HL-60/S4 (cell line): ENCODE measurements around the gene LRRC37B.
"Not testable (repeated sequence)": the region's sequence is repeated elsewhere in the genome, so short reads cannot be mapped to it uniquely, and the experiment has no call there.

Experiments used
- in situ Hi-C: fragments of 300-500 bp; cut with MboI; formaldehyde crosslinking; loops from 2 replicates; pipeline ENCODE4 v1.14.3; 2022; ENCODE audit warnings: low sequenced_read_pairs

LRRC37B gene

DNA sequence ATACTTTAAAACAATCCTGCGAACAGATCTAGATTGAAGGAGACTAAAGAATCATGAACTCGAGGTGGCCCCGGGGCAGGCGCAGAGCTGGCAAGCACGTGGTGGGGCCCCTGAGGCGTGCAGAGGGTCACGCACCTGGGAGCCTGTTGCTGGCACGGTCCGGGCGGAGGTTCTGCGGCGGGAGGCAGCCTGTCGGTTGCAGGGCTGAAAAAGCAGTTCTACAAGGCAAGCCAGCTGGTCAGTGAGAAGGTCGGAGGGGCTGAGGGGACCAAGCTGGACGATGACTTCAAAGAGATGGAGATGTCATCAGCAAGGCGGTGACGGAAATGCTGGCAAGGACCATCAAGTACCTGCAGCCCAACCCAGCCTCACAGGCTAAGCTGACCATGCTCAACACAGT, 33.1 kb downstream of the LRRC37B start:
- in situ Hi-C loops = not testable (repeated sequence)

DNA sequence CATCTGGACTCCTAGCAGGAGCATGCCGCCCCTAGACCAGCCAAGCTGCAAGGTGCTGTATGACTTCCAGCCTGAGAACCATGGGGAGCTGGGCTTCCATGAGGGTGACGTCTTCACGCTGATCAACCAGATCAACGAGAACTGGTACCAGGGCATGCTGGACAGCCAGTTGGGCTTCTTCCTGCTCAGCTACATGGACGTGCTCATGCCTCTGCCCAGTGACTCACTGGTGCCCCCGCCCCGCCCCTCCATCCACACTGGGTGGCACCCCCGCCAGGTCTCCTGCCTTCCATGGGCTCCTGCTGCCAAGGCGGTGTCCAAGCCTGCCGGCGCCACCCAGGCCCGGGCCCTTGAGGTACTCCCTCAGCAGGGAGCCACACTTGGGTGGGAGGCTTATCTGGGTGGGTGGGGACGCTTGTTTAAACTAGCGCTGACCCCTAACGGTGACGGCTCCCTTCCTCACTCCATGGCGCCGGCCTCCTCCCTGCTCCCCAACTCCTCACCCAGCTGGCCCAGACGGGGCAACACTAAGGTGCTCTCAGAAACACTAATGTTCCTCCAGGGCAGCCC, 34.2 kb downstream of the LRRC37B start:
- in situ Hi-C loops = not testable (repeated sequence)

DNA sequence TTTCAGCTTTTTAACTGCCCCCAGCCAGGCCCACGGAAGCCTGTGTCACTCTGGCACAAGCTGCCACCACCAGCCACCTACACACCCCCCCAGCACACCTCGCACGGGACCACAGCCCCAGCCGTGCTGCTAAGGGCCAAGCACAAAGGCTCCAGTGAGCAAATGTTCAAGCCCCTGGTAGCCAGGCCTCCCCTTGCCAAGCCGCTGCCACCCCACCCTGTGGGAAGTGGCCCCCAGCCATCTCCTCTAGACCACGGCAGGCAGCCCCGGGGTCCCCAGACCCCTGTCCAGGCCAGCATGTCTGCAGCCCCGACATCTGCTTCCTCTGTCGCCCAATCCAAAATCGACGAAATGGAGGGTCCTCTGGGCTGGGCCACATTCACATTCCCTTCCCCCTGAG, 35.1 kb downstream of the LRRC37B start:
- in situ Hi-C loops = not testable (repeated sequence)

DNA sequence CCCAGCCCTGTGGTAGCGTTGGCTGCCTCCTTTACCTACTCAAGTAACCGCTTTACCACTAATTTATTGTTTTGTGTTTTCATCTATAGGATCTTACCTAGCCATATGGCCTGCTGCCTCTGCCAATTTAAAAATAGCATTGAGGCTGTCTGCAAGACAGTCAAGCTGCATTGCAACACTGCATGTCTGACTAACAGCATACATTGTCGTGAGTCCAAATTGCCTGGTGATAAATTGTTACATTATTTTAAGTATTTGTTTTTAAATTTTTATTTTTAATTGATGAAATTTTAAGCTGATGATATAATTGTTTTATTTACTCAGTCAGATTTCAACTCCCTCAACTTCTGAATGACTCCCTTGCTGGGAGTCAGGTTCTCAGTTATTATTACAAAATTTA, 38.4 kb downstream of the LRRC37B start:
- in situ Hi-C loops = not testable (repeated sequence)

DNA sequence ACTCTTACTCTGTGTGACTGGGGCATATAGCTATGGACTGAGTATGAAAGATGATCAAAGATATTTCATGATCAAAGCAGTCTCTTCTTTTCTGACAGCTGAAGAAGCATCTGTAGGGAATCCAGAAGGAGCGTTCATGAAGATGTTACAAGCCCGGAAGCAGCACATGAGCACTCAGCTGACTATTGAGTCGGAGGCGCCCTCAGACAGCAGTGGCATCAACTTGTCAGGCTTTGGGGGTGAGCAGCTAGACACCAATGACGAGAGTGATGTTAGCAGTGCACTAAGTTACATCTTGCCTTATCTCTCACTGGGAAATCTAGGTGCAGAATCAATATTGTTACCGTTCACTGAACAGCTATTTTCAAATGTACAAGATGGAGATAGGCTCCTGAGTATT, 40.5 kb downstream of the LRRC37B start:
- in situ Hi-C loops = not testable (repeated sequence)

DNA sequence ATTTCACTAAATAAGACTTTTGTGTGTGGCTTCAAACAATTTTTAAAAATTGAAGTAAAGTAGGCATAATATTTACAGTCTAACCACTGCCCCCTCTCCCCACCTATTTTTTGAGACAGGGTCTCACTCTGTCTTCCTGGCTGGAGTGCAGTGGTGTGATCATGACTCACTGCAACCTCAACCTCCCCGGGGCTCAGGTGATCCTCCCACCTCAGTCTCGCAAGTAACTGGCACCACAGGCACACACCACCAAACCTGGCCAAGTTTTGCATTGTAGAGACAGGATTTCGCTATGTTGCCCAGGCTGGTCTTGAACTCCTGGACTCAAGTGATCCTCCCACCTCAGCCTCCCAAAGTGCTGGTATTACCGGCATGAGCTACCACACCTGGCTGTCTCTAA, 47.8 kb downstream of the LRRC37B start:
- in situ Hi-C loops = not testable (repeated sequence)

GRCh38 chr17:32055425-32055824, 48.2 kb downstream of the LRRC37B start:
- in situ Hi-C loops = not testable (repeated sequence)

DNA sequence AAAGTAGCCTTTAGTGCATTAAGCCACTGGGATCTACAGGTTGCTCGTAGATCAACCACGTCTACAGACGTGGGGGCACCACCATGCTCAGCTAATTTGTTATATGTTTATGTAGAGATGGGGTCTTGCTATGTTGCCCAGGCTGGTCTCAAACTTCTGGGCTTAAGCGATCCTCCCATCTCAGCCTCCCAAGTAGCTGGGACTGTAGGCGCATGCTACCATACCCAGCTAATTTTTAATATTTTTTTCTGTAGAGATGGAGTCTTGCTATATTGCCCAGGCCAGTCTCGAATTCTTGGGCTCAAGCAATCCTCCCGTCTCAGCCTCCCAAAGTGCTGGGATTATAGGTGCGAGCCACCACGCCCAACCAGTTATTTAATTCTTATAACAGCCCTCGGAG, 49.3 kb downstream of the LRRC37B start:
- in situ Hi-C loops = not testable (repeated sequence)

DNA sequence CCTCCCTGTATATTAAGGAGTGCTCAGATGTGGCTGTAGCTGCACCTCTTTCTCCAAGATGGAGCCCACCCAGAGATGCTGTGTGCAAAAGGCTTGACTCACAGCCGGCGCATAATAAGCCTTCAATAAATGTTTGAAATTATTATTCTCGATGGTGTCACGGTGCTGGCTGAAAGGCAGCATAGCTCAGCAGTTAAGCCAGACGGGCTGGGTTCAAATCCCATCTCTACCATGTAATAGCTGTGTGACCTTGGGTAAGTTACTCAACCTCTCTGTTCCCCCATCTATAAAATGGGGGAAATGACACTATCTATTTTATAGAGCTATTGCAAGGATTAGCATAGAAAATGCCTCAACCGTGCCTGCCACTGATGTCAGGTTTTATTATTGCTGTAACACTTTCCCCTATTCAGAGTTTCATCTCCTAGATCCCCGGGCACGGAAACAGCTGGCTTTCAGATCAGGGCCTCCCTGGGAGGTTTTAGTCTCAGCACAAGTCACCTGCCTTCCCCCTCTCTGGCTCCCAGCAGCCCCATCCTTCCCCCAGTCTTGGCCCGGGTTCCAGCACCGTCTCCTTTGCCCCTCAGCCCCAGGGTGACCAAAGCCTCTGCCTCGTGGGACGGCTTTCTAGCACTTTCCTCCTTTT, 50.4 kb downstream of the LRRC37B start:
- in situ Hi-C loops = not testable (repeated sequence)

DNA sequence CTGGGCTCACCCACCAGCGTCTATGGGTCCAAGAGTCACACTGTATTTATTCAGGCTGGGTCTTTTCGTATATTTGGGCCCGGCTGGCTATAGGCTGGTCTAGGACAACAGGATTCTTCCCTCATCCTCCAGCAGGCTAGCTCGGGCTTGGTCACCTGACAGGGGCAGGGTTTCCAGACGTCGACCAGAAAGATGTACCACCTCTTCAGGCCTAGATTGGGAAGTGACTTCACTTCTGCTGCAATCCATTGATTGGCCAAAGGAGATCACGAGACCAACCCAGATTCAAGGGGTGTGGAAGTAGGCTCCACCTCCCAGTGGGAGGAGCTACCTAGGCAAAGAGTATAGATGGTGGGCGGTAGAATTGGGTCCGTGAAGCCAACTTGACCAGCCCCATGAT, 53.5 kb downstream of the LRRC37B start:
- in situ Hi-C loops = not testable (repeated sequence)

- in situ Hi-C loops = not testable (repeated sequence)
These were observed 54.7 kb downstream of the LRRC37B start for GRCh38 chr17:32061840-32062239.

DNA sequence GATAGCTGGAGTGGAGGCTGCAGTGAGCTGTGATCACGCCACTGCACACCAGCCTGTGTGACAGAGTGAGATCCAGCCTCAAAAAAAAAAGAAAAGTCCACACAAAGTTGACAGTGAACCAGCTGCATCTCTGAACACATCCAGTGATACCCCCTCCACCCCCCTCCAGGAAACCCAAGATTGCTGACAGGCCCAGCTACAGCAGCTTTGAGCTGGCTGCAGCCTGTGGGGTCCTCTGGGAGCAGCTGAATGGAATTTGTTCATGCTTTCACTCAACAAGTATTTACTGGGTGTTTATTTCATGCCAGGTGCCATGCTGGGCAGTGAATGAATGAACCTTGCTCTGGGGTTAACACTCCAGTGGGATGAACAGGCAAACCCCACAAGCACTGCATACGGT, 56.9 kb downstream of the LRRC37B start:
- in situ Hi-C loops = not testable (repeated sequence)

- in situ Hi-C loops = not testable (repeated sequence)
These were observed 59.0 kb downstream of the LRRC37B start for GRCh38 chr17:32066123-32066680.

DNA sequence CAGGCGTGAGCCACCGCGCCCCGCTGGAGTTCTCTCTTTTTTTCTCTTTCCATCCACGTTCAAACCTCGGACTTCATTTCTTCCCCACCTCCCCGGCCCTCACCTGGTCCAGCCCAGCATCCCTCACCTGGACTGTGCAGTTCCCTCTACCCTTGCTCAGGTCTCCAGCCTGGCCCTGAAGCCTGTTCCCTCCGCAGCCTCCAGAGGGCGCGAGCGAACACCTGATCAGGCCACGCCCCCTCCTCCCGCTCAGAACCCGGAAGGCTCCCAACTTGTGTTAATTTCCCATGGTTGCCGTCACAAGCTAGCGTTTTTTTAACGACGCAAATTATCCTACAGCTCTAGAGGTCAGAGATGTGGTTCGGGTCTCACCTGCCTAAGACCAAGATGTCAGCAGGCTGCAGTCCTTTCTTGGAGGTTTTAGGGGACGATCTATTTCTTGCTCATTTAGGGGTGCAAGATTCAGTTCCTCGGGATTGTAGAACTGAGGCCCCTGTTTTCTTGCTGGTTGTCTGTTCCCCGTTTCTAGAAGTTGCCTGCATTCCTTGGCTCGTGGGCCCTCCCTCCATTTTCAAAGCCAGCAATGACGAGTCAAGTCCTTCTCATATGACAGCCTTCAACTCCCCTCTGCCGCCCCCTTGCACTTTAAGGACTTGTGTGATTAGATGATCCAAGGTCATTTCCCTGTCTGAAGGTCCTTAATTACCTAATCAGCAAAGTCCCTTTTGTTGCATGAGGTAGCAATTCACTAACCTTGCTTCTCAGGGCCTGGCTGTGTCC, 59.9 kb downstream of the LRRC37B start:
- in situ Hi-C loops = not testable (repeated sequence)

GRCh38 chr17:32069067-32069466, 61.9 kb downstream of the LRRC37B start:
- in situ Hi-C loops = not testable (repeated sequence)

DNA sequence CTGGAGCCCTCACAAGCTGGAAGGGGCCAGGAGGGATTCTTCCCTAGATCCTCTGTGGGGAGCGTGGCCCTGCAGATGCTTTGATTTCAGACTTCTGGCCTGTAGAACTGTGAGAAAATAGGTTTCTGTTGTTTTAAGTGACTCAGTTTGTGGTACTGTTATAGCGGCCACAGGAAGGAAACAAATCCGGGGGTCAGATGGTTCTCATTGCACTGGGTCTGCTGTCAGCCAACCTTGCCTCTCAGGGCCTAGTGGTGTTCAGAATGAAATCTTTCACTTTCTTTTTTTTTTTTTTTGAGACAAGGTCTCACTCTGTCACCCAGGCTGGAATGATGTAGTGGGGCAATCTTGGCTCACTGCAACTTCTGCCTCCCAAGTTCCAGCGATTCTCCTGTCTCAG, 64.8 kb downstream of the LRRC37B start:
- in situ Hi-C loops = not testable (repeated sequence)

DNA sequence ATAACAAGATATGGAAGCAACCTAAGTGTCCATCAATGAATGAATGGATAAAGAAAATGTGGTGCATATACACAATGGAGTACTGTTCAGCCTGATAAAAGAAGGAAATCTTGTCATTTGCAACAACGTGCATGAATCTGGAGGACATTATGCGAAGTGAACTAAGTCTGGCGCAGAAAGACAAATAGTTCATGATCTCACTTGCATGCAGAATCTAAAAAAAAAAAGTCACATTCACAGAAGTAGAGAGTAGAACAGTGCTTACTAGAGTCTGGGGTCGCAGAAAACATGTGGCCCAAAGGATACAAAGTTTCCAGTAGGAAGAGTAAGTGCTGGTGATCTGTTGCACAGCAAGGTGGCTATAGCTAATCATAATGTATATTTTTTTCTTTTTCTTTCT, 65.9 kb downstream of the LRRC37B start:
- in situ Hi-C loops = not testable (repeated sequence)

DNA sequence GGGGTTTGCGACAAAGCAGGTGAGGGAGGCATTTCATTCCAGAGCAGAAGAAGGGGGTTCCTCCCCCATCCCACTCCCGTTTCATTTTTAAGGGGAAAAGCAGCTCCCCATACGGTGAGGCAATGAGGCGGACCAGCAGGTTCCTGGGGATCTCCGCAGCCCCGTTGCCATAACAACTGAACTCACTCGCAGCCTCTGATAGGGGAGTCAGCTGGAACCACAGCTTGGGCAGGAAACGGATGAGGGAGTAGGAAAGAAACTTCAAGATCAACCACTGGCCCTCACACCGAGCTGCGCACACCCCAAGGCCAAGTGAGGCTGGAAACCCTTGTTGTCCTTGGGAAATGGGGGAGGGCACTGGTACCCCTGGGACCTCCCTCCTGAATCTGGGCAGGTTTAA, 72.6 kb downstream of the LRRC37B start:
- in situ Hi-C loops = not testable (repeated sequence)

DNA sequence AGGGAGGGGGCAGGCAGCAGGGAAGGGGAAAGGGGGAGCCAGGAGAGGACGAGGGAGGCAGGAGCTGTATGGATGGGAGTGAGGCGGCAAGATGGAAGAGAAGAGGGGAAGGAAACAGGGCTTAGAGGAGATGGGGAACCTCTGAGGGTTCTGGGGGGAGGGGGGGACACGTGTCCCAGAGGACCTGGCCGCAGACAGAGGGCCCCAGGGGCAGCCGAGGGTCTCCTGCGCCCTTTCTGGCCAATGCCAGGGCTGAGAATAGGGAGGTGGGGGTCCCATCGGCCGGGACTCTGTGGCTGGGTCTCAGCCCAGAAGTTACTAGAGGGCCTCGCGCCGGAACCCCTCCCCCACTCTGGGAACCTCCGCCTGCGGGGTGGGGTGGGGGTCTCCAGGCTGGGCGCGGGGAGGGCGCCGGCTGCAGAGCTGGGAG, 76.4 kb downstream of the LRRC37B start:
- in situ Hi-C loops = not testable (repeated sequence)

- in situ Hi-C loops = not testable (repeated sequence)
These were observed 77.1 kb downstream of the LRRC37B start for GRCh38 chr17:32084003-32084941.
